ENCODE measurements around the gene LDB3. TPM values are rescaled to one million over a fixed set of nuclear protein-coding genes. Genes with fewer than 3 reads are reported as not detected.

LDB3 gene
- total and polyA plus RNA-seq, 12 donors = 162 to 1,738 (median 1,513) TPM

DNA sequence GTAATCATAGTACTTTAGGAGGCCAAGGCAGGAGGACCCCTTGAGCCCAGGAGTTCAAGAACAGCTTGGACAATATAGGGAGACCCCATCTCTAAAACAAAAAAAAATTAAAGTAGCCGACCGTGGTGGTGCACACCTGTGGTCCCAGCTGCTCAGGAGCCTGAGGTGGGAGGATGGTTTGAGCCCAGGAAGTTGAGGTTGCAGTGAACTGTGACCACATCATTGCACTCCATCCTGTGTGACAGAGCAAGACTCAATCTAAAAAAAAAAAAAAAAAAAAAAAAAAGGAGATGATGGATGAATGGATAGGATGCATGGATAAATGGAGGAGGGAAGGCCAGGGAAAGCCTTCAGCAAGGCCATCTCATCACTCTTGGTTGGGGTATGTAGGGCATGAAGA, 54.7 kb downstream of the LDB3 start:
- peaks cover 0 to 53% (median 7%) of the 10 kb centered on the region in 9 donors for H3K4me1 ChIP-seq
- H3K4me3 ChIP-seq = no peak overlapping the region
- DNase-seq (no peak), ATAC-seq (no peak)
- H3K9me3 ChIP-seq = no peaks in the 10 kb centered on the region
- TF ChIP-seq CTCF (IDR thresholded peaks at IDR 0.05) = no peak
- H3K27me3 ChIP-seq = peaks cover 0 to 36% (median 10%) of the 10 kb centered on the region in 7 donors
- intact Hi-C loops (cut with DNase I) = no loop called here
- H3K27ac ChIP-seq = peak overlapping the region in 1 of 10 donors; percentile 31
- WGBS, 2 donors = 87 to 96% methylated on average over 2 of the region's 2 CpGs
- H3K36me3 ChIP-seq = peaks cover 0 to 78% (median 6%) of the 10 kb centered on the region in 9 donors

DNA sequence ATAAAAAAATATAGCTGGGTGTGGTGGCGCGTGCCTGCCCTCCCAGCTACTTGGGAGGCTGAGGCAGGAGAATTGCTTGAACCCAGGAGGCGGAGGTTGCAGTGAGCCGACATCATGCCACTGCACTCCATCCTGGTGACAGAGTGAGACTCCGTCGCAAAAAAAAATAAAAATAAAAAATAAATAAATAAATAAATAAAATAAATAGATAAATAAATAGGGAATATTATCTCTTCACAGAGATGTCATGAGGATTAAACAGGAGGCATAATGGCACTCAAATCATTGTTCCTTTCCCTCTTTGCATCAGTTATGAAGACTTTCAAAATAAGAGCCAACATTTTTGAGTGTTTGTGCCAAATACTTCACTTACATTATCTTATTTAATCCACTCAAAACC, 56.1 kb downstream of the LDB3 start:
- Histone ChIP-seq H3K9me3 (no peaks in the 10 kb centered on the region), H3K4me1 (peaks cover 0 to 56% (median 10%) of the 10 kb centered on the region in 9 donors), H3K36me3 (peaks cover 0 to 70% (median 12%) of the 10 kb centered on the region in 9 donors), H3K4me3 (no peak overlapping the region), H3K27ac (no peak overlapping the region), H3K27me3 (peaks cover 0 to 42% (median 10%) of the 10 kb centered on the region in 7 donors)
- no peak for ATAC-seq
- no peak for DNase-seq
- intact Hi-C loops (cut with DNase I) = no loop called here
- no peak for TF ChIP-seq CTCF (IDR thresholded peaks at IDR 0.05)
- WGBS, 2 donors = 95% methylated on average over 6 of the region's 6 CpGs

DNA sequence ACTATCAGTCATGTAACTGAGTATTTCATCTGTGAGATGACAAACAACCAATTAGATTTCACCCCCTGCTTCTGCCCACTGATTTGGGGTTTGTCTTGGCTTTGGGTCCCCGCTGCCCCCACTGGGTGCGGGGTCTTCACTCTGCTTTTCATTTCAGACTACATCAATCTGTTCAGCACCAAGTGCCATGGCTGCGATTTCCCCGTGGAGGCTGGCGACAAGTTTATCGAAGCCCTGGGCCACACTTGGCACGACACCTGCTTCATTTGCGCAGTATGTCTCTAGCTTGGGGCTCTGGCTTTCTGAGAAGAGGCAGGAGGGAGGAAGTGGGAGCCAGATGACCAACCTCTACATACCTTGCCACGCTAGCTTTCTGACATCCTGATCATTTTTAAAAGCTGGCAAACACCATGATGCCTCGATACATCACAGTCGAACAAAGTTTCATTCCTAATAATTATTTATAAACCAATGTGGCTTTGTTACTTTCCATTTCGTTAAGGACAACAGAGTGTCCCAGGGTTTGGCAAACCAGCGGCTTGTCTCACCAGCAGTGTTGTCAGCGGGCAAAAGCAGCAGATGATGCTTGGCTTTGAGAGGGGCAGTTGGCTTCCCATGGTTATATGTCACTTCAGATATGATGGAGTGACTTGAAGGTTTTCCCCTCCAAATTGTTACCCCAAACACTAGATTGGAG, 57.8 kb downstream of the LDB3 start:
- no peak overlapping the region for H3K4me3 ChIP-seq
- peaks cover 0 to 59% (median 21%) of the 10 kb centered on the region in 9 donors for H3K4me1 ChIP-seq
- H3K27ac ChIP-seq = peak overlapping the region in 7 of 10 donors; percentile 15 to 70 (median 51)
- WGBS, 2 donors = 60 to 71% methylated on average over 14 of the region's 14 CpGs
- H3K36me3 ChIP-seq = peaks cover 0 to 70% (median 12%) of the 10 kb centered on the region in 9 donors
- intact Hi-C loops (cut with DNase I) = no loop called here
- DNase-seq = no peak
- H3K9me3 ChIP-seq = no peaks in the 10 kb centered on the region
- peaks cover 0 to 40% (median 9%) of the 10 kb centered on the region in 7 donors for H3K27me3 ChIP-seq
- no peak for TF ChIP-seq CTCF (IDR thresholded peaks at IDR 0.05)
- ATAC-seq = peak in 5 of 8 donors; percentile 24 to 43 (median 32)

DNA sequence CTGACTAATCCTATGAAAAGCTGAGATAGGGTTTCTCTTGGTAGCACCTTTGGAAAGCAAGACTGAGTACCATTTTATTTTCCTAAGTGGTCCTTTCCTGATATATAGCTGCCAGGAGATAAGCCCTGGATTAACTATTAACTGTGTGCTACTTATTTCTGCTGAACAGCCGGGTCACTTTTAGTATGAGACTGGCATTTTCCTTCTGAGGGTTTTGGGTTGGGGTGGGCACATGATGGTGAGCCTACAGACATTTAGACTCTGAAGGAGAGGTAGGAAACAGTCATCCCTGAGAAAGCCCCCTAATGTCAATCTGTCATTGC, 58.3 kb downstream of the LDB3 start:
- Histone ChIP-seq H3K36me3 (peaks cover 0 to 65% (median 12%) of the 10 kb centered on the region in 9 donors), H3K4me1 (peaks cover 0 to 64% (median 21%) of the 10 kb centered on the region in 9 donors), H3K27me3 (peaks cover 0 to 35% (median 9%) of the 10 kb centered on the region in 7 donors), H3K4me3 (no peak overlapping the region), H3K27ac (peak overlapping the region in 7 of 10 donors; percentile 15 to 70 (median 51)), H3K9me3 (no peaks in the 10 kb centered on the region)
- DNase-seq (no peak), ATAC-seq (no peak)
- intact Hi-C loops (cut with DNase I) = no loop called here
- 47 to 60% methylated on average over 1 of the region's 1 CpG for WGBS, 2 donors
- no peak for TF ChIP-seq CTCF (IDR thresholded peaks at IDR 0.05)

Data from heart right ventricle (tissue), 16 donors.